OCI-LY7 (cell line): ENCODE results near the gene SWAP70. TPM values are rescaled to one million over a fixed set of nuclear protein-coding genes. Genes with fewer than 3 reads are reported as not detected.

ENCODE experiments used
- Bru-seq: library from RNA; stranded (reverse); fragments of 400-500 nt; gene quantifications from one replicate; lab custom pipeline; 2021; lab: Mats Ljungman, UMichigan
- BruChase-seq, 2 experiments: library from RNA; stranded (reverse); fragments of 400-500 nt; gene quantifications; one replicate each; lab custom pipeline; 2021; lab: Mats Ljungman, UMichigan
- BruUV-seq: library from RNA; stranded (reverse); fragments of 400-500 nt; replicated peaks from 2 replicates; lab custom pipeline; 2021; lab: Mats Ljungman, UMichigan
- CTCF ChIA-PET: fragments of 300-600 bp; sonication (Branson Sonifier 250); formaldehyde crosslinking; loops from one replicate; lab custom pipeline; 2022; ENCODE audit warnings: antibody characterized with exemption; ENCODE audit not compliant: unreplicated experiment; lab: Charles Lee
- POLR2A ChIA-PET: fragments of 300-600 bp; sonication (Branson Sonifier 250); formaldehyde crosslinking; loops from one replicate; lab custom pipeline; 2022; ENCODE audit warnings: antibody characterized with exemption; lab: Charles Lee
- DNase-seq: peaks from one replicate; pipeline ENCODE4 v3.0.0-alpha.2; 2015; ENCODE audit warnings: low spot score
- H2AFZ ChIP-seq: fragments of 200-600 bp; sonication (generic), shearing (Covaris generic); 2 replicates; pipeline ENCODE4 v1.6.1; 2014; ENCODE audit warnings: mild to moderate bottlenecking, antibody characterized with exemption, low read length, moderate library complexity
- H3K27ac ChIP-seq: fragments of 200-600 bp; sonication (generic); 2 replicates; pipeline ENCODE4 v1.5.1; 2014; ENCODE audit warnings: mixed run types, low read depth, mild to moderate bottlenecking, moderate library complexity, low read length, inconsistent platforms; ENCODE audit not compliant: poor library complexity, severe bottlenecking
- H3K36me3 ChIP-seq: fragments of 200-600 bp; sonication (generic); 2 replicates; pipeline ENCODE4 v1.6.1; 2014; ENCODE audit warnings: mild to moderate bottlenecking, antibody characterized with exemption, low read length, moderate library complexity, mixed read lengths; ENCODE audit not compliant: insufficient read depth
- H3K4me1 ChIP-seq: fragments of 200-600 bp; sonication (generic); 2 replicates; pipeline ENCODE4 v1.5.1; 2014; ENCODE audit warnings: mild to moderate bottlenecking, low read length; ENCODE audit not compliant: insufficient read depth, poor library complexity, severe bottlenecking
- H3K4me2 ChIP-seq: fragments of 200-600 bp; sonication (generic); 2 replicates; pipeline ENCODE4 v1.6.1; 2014; ENCODE audit warnings: mild to moderate bottlenecking, low read length
- H3K4me3 ChIP-seq: fragments of 200-600 bp; sonication (generic); 2 replicates; pipeline ENCODE4 v1.5.1; 2014; ENCODE audit warnings: mild to moderate bottlenecking, low read depth, low read length; ENCODE audit not compliant: poor library complexity, severe bottlenecking
- H3K79me2 ChIP-seq: fragments of 200-600 bp; sonication (generic); 2 replicates; pipeline ENCODE4 v1.6.1; 2016; ENCODE audit warnings: low read depth, mild to moderate bottlenecking, low read length, moderate library complexity, mixed read lengths; ENCODE audit not compliant: insufficient read depth
- H3K9me2 ChIP-seq: fragments of 200-600 bp; sonication (generic); 2 replicates; pipeline ENCODE4 v1.6.1; 2016; ENCODE audit warnings: mild to moderate bottlenecking, low read length, mixed read lengths; ENCODE audit not compliant: insufficient read depth
- H3K9me3 ChIP-seq: fragments of 200-600 bp; sonication (generic); 2 replicates; pipeline ENCODE4 v1.6.1; 2014; ENCODE audit warnings: mild to moderate bottlenecking, mixed run types, low read length, mixed read lengths
- H4K20me1 ChIP-seq: fragments of 200-600 bp; sonication (generic); 2 replicates; pipeline ENCODE4 v1.6.1; 2014; ENCODE audit warnings: mild to moderate bottlenecking, antibody characterized with exemption, low read length, moderate library complexity, mixed read lengths; ENCODE audit not compliant: insufficient read depth
- EZH2phosphoT487 ChIP-seq: fragments of 200-600 bp; sonication (generic); IDR thresholded peaks from 2 replicates; pipeline ENCODE4 v1.6.1; 2018; ENCODE audit warnings: low read depth, borderline replicate concordance, mild to moderate bottlenecking, mixed run types, antibody characterized with exemption, low read length, moderate library complexity, mixed read lengths
- intact Hi-C: fragments of 100-400 bp; cut with micrococcal nuclease; formaldehyde crosslinking; loops from one replicate; pipeline ENCODE4 v1.10.0; 2022; ENCODE audit not compliant: unreplicated experiment
- long read RNA-seq: library from polyadenylated mRNA; stranded (forward); transcript quantifications from one replicate; pipeline ENCODE4 v2.0.0, GENCODE V29; 2022
- total RNA-seq, 2 experiments: library from RNA; depleted of rRNA in 1 of 2; stranded (reverse); fragments of >200 nt in 1 of 2; shearing (Covaris generic) in 1 of 2; gene quantifications; 2 replicates each; pipeline ENCODE4 v1.2.3, GENCODE V29; 2014 to 2022
- TF ChIP-seq, protein P1 (sequence below): fragments of 200-600 bp; sonication (generic); conservative IDR thresholded peaks from 2 replicates; pipeline ENCODE4 v1.5.1; 2014; ENCODE audit warnings: mild to moderate bottlenecking, antibody characterized with exemption, low read length, moderate library complexity, mixed read lengths

Gene SWAP70
- 37.5 and 44.4 TPM in 2 replicates for total RNA-seq (2014; rRNA removed; shearing (Covaris generic))
- 91.9 and 110 TPM in 2 replicates for total RNA-seq (2022)
- Bru-seq, nascent RNA, result percentile 96 among the genes with signal in this experiment
- percentile 92 among the genes with signal in this experiment for BruChase-seq, experiment 1, labeled RNA remaining after a 6-hour chase
- percentile 93 among the genes with signal in this experiment for BruChase-seq, experiment 2, labeled RNA remaining after a 2-hour chase
- long read RNA-seq, full-length matches to known transcripts, result 271 of 317 reads
- long read RNA-seq, partial matches to known transcripts, result 33 of 317 reads
- long read RNA-seq, other reads (novel, unspliced or antisense), result 13 of 317 reads

DNA sequence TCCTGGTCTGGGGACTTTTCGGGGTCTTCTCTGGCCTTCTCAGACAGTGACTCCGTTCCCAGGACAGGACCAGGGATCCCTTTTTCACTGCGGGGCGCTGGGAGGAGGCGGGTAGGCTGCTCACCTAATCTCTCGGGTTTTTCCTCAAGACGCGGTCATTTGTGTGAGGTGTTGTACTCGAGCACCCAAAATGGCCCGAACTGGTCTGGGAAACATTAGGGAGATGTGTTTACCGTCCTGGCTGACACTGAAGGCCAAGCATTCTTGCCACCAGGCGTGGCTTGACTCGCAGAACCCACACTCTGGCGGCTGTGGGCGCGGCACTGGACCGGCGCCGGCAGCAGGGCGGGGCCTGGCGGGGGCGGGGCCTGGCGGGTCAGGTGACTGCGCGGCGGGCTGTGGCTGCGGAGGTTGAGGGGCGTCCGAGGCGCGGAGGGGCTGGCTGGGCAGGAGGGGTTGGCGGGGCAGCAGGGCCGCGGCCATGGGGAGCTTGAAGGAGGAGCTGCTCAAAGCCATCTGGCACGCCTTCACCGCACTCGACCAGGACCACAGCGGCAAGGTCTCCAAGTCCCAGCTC lies at the start of gene SWAP70:
Gene SWAP70 (plus strand): TSS at position 379 of the 577 bp plus-strand sequence. CDS start 103 bp downstream, at position 482.
- ChIA-PET CTCF (interaction anchor here (1.1 to 1.4 kb wide), 2 partner anchors 21 to 25 kb away, joined by 5 to 8 read pairs; no protein-coding TSS in a partner anchor), POLR2A (interaction anchor here (0.6 to 1.8 kb wide), 13 partner anchors 12 to 81 kb away, joined by 3 to 5 read pairs (median 4); no protein-coding TSS in a partner anchor)
- Histone ChIP-seq H3K4me3 (peak within 1 kb of the TSS; percentile 82), H4K20me1 (no peaks in the 10 kb centered on the region), H3K4me1 (peaks cover 36% of the 10 kb centered on the region), H3K27ac (peak within 1 kb of the TSS; percentile 76), H2AFZ (peak within 1 kb of the TSS; percentile 82), H3K4me2 (peak within 1 kb of the TSS; percentile 98), H3K9me3 (peaks cover 13% of the 10 kb centered on the region), H3K36me3 (peaks cover 36% of the 10 kb centered on the region), H3K79me2 (peaks cover 52% of the 10 kb centered on the region), H3K9me2 (no peaks in the 10 kb centered on the region)
- peak; percentile 90 for DNase-seq
- TF ChIP-seq, protein P1, sequence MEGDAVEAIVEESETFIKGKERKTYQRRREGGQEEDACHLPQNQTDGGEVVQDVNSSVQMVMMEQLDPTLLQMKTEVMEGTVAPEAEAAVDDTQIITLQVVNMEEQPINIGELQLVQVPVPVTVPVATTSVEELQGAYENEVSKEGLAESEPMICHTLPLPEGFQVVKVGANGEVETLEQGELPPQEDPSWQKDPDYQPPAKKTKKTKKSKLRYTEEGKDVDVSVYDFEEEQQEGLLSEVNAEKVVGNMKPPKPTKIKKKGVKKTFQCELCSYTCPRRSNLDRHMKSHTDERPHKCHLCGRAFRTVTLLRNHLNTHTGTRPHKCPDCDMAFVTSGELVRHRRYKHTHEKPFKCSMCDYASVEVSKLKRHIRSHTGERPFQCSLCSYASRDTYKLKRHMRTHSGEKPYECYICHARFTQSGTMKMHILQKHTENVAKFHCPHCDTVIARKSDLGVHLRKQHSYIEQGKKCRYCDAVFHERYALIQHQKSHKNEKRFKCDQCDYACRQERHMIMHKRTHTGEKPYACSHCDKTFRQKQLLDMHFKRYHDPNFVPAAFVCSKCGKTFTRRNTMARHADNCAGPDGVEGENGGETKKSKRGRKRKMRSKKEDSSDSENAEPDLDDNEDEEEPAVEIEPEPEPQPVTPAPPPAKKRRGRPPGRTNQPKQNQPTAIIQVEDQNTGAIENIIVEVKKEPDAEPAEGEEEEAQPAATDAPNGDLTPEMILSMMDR, result no peak
- TF ChIP-seq EZH2phosphoT487, result no peak
- BruUV-seq, result no TSS peak
- intact Hi-C loops, result loop anchor here (1.0 to 5.0 kb wide), 3 partner anchors 48 to 91 kb away; partner anchors contain the start of gene WEE1

DNA sequence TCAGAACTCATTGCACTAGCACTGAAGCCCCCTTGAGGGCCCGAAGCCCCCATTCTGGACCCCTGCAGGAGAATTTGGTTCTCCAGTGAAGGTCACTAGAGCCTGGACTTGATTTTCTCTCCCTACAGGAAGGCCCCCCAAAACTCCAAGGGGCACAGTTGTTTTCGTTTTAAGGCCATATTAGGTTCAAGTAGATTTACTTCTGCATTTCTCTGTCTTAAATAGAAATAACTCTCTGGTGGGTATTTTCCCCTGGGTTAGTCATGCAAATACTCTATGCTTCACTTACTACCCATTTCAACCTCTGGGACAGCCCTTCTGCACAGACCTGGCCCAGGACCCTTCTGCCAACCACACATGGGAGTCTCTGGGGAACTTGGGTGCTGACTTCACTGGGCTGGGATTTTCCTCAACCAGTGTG lies 48.8 kb upstream of the SWAP70 start:
- H3K4me1 ChIP-seq, result peaks cover 94% of the 10 kb centered on the region
- peak overlapping the region; percentile 93 for H3K4me2 ChIP-seq
- H3K79me2 ChIP-seq, result peaks cover 6% of the 10 kb centered on the region; the same call in 1 of the 2 replicates
- H3K27ac ChIP-seq, result peak overlapping the region; percentile 99
- H3K36me3 ChIP-seq, result no peaks in the 10 kb centered on the region
- BruUV-seq, result no TSS peak
- H4K20me1 ChIP-seq, result no peaks in the 10 kb centered on the region
- CTCF ChIA-PET, result no interaction called here
- no peaks in the 10 kb centered on the region for H3K9me2 ChIP-seq
- H3K4me3 ChIP-seq, result peak overlapping the region; percentile 72
- H2AFZ ChIP-seq, result no peak overlapping the region
- H3K9me3 ChIP-seq, result no peaks in the 10 kb centered on the region; the same call in 1 of the 2 replicates
- TF ChIP-seq, protein P1, result no peak
- no peak for TF ChIP-seq EZH2phosphoT487
- POLR2A ChIA-PET, result no interaction called here
- peak; percentile 94 for DNase-seq
- intact Hi-C loops, result loop anchor here (1.0 to 10.0 kb wide), 2 partner anchors 49 to 230 kb away; partner anchors contain the start of genes IPO7 and SWAP70
